Colonic mucosa (tissue), 4 donors: ENCODE measurements around the gene LTA. TPM values are rescaled to one million over a fixed set of nuclear protein-coding genes. Genes with fewer than 3 reads are reported as not detected.
"Not testable (repeated sequence)": the region's sequence is repeated elsewhere in the genome, so short reads cannot be mapped to it uniquely, and the experiment has no call there.

ENCODE experiments used
- DNase-seq: peaks from one replicate; pipeline ENCODE4 v3.0.0-alpha.2; 2020
- H3K27ac ChIP-seq: fragments of 200-600 bp; one replicate; pipeline ENCODE4 v1.8.0; 2021
- H3K27me3 ChIP-seq: fragments of 200-600 bp; one replicate; pipeline ENCODE4 v1.8.0; 2021
- H3K36me3 ChIP-seq: fragments of 200-600 bp; one replicate; pipeline ENCODE4 v1.8.0; 2021
- H3K4me1 ChIP-seq: fragments of 200-600 bp; one replicate; pipeline ENCODE4 v1.8.0; 2021; ENCODE audit warnings: mild to moderate bottlenecking
- H3K4me3 ChIP-seq: fragments of 200-600 bp; one replicate; pipeline ENCODE4 v1.8.0; 2021
- H3K9ac ChIP-seq, 2 donors: one replicate each; pipeline ENCODE4 v1.7.0; 2013; ENCODE audit warnings: control low read depth in 2 of 2, low read depth in 2 of 2, low read length in 2 of 2
- H3K9me3 ChIP-seq: fragments of 200-600 bp; one replicate; pipeline ENCODE4 v1.8.0; 2021
- CTCF ChIP-seq: fragments of 200-600 bp; IDR thresholded peaks from one replicate; pipeline ENCODE4 v1.8.0; 2022; ENCODE audit warnings: antibody characterized with exemption, mild to moderate bottlenecking
- intact Hi-C: fragments of 100-400 bp; cut with DNase I; formaldehyde crosslinking; loops from one replicate; pipeline ENCODE4 v1.14.1; 2022
- total RNA-seq, 2 donors: library from RNA; stranded (reverse); fragmentation: NEBNext Ultra II Directional in 1 of 2; extraction: Animal tissue kit (Norgen Biotek cat#: 25700) in 1 of 2; gene quantifications; one replicate each; pipeline ENCODE4 v1.2.1, GENCODE V29; 2021
- donor health status: healthy.
- donor health status: DM: no; HTN: no; CAD: no.
- donor health status: DM: no; HTN: no; CAD: no.

LTA gene
- total RNA-seq, 2 donors from 2014 or later, result 0.35 to 2.4 TPM

- intact Hi-C loops, result no loop called here
- peak within 1 kb of the TSS; percentile 4 to 7 for H3K9ac ChIP-seq
- H3K4me3 ChIP-seq, result peak within 1 kb of the TSS; percentile 7
- DNase-seq, result no peak
- no peaks in the 10 kb centered on the region for H3K4me1 ChIP-seq
- TF ChIP-seq CTCF, result no peak
- no peaks in the 10 kb centered on the region for H3K27me3 ChIP-seq
- no peaks in the 10 kb centered on the region for H3K36me3 ChIP-seq
- H3K9me3 ChIP-seq, result no peaks in the 10 kb centered on the region
- peak within 1 kb of the TSS; percentile 47 for H3K27ac ChIP-seq
Measured at GRCh38 chr6:31586008-31586407, 13.9 kb downstream of the LTA start, which contains the start of gene LST1. Gene LST1, plus strand, starts transcription at chr6:31586277. Its CDS starts 1,023 bp downstream, at chr6:31587300.

DNA sequence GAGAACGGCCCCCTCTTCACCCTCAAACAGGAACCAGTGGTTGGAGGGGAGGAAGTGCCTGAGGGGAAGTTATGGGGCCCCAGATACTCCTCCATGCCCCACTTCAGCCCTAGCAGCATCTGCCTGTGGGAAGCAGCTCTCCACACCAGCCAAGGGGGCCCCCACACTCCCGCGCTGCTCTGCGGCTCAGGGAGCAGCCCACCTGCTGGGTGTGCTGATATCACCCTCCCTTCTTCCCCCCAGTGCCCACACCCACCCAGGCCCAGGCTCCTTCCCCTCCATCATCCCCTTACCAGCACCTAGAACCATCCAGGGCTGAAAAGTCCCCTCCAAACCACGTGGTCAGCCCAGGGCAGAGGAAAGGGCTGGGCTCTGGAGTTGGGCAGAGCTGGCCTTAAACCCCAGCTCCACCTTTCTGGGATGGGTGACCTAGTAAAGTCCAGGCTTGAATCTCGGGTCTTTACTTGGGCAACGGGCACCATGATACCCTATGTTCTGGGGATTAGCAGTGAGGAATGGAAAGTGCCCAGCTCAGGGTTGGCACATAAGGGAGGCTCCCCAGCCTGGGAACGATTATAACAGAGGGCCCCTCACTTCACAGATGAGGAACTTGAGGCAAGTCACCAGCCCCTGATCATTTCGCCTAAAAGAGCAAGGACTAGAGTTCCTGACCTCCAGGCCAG, 14.7 kb downstream of the LTA start:
- DNase-seq, result no peak
- no peak for TF ChIP-seq CTCF
- no peaks in the 10 kb centered on the region for H3K27me3 ChIP-seq
- no peaks in the 10 kb centered on the region for H3K36me3 ChIP-seq
- peak overlapping the region; percentile 7 for H3K4me3 ChIP-seq
- H3K9me3 ChIP-seq, result no peaks in the 10 kb centered on the region
- intact Hi-C loops, result no loop called here
- H3K4me1 ChIP-seq, result no peaks in the 10 kb centered on the region
- no peak overlapping the region for H3K9ac ChIP-seq
- H3K27ac ChIP-seq, result peak overlapping the region; percentile 47

DNA sequence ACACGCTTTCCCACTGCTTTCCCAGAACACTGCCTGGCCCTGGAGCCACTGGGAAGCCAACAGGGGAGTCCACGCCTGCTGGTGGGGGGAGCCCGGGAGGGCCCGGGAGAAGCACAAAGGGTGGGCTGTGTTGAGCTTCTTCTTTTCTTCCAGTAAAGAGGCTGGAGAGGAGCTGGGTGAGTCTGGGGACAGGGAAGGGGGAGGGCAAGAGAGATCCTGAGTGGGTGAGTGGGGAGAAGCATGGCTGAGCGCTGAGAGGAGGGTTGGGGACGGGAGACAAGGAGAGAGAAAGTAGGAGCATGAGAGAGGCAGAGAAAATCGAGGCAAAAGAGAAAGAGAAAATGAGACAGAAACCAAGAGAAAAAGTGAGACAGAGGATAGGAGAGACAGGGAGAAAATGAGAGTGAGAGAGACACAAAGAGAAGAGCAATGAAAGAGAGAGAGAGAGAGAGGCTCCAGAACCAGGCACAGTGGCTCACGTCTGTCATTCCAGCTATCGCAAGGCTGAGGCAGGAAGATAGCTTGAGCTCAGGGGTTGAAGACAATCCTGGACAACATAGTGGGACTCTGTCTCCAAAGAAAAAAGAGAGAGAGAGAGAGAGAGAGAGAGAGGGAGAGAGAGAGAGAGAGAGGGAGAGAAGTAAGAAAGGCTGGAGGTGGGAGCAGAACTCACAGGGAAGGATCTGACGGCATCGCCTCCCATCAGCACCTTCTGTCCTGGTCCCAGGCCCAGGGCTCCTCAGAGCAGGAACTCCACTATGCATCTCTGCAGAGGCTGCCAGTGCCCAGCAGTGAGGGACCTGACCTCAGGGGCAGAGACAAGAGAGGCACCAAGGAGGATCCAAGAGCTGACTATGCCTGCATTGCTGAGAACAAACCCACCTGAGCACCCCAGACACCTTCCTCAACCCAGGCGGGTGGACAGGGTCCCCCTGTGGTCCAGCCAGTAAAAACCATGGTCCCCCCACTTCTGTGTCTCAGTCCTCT, 16.0 kb downstream of the LTA start:
- Histone ChIP-seq H3K36me3 (no peaks in the 10 kb centered on the region), H3K9ac (peak overlapping the region; percentile 24 to 38), H3K4me3 (peak overlapping the region; percentile 5), H3K9me3 (no peaks in the 10 kb centered on the region), H3K4me1 (no peaks in the 10 kb centered on the region), H3K27ac (no peak overlapping the region), H3K27me3 (no peaks in the 10 kb centered on the region)
- DNase-seq, result no peak
- TF ChIP-seq CTCF, result no peak
- intact Hi-C loops, result no loop called here

DNA sequence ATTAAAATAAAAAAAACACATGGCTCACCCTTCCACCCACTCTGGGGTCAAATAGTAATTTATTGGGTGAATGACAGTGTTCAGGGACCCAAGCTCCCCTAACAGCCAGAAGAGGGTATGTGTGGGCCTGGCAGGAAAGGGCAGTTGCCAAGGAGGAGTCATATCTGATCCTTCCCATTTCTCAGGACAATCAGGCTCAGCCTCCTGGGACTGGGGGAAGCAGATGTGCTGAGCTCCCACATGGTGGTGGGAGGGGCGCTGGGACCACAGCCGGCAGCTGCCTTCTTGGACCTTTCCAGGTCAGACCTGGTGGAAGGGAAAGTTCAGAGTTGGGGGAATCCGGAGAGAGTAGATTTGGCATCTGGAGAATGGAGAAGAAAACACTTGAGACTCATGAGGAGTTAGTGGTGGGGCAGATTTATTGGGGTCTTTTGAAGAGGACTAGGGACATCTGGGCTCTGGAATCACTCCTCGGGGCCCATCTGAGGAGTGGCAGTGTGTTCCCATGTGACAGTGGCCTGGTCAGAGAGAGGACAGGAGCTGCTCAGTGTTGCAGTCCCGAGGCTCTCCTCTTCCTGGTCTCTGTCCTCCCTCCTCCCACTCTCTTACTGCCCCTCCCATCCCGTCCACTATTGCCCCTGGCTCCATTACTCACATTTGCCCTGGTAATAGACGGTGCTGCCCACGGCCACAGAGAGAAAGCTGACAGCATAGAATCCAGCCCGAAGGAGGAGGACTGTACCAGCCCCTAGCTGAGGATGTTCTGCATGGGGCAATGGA, 17.0 kb downstream of the LTA start:
- Histone ChIP-seq H3K27me3 (no peaks in the 10 kb centered on the region), H3K9me3 (no peaks in the 10 kb centered on the region), H3K36me3 (no peaks in the 10 kb centered on the region), H3K9ac (no peak overlapping the region), H3K4me1 (no peaks in the 10 kb centered on the region), H3K27ac (no peak overlapping the region), H3K4me3 (no peak overlapping the region)
- DNase-seq, result no peak
- no peak for TF ChIP-seq CTCF
- intact Hi-C loops, result no loop called here

DNA sequence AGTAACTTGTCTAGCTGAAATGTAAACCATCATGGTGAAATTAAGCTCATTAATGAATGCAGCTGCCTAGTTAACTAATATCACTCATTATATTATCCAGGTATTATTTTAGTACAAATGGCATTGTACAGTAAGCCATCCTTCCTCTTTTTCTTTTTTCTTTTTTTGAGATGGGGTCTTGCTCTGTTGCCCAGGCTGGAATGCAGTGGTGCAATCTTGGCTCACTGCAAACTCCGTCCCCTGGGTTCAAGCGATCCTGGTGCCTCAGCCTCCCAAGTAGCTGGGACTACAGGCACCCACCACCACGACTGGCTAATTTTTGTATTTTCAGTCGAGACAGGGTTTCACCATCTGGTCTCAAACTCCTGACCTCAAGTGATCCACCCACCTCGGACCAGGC, 18.6 kb downstream of the LTA start:
- H3K27ac ChIP-seq, H3K36me3 ChIP-seq, DNase-seq, H3K27me3 ChIP-seq, intact Hi-C loops, H3K4me1 ChIP-seq, H3K9me3 ChIP-seq, H3K9ac ChIP-seq, H3K4me3 ChIP-seq: not testable (repeated sequence)
